Measurements from ENCODE around the gene LDLRAD4. TPM values are rescaled to one million over a fixed set of nuclear protein-coding genes. Genes with fewer than 3 reads are reported as not detected.

LDLRAD4 gene
- total RNA-seq, 1 donor = 0.43 TPM

DNA sequence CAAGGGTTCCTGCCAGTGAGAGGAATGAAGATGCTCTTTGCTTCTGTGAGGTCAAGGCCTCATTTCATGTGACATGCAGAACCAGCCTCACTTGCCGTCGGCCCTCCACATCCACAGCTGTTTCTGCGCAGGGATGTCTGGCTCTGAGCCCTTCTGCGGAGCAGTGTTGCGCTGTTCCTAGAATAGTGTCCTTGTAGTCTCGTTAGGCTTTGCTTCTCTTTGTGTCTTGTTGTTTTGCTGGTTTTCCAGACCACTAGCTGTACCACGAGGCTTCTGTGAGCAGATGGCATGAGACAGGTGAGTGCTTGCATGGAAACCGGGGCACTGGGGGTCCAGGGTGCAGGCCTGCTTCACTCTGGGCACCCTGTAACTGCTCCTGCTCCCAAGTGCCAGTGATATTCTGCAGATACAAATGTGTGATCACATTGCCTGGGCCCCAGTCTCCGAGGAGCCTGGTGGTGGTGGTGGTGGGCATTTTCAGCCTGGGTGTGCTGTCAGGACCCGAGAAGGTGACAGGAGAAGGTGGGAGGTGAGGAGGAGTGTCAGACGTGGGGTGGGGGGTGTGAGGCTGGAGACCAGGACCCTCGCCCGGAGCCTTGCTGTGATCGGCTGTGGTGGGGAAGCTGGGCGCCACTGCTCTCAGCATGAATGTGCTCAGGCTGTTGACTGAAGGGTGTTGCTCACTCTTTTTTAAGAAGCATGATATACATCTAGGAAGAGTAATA is 34.3 kb downstream of the LDLRAD4 start:
- no peak for DNase-seq (ENCODE audit: low read depth)
- H3K4me3 ChIP-seq (ENCODE audit: low read depth, low read length) = no peak overlapping the region
- TF ChIP-seq, protein P1, sequence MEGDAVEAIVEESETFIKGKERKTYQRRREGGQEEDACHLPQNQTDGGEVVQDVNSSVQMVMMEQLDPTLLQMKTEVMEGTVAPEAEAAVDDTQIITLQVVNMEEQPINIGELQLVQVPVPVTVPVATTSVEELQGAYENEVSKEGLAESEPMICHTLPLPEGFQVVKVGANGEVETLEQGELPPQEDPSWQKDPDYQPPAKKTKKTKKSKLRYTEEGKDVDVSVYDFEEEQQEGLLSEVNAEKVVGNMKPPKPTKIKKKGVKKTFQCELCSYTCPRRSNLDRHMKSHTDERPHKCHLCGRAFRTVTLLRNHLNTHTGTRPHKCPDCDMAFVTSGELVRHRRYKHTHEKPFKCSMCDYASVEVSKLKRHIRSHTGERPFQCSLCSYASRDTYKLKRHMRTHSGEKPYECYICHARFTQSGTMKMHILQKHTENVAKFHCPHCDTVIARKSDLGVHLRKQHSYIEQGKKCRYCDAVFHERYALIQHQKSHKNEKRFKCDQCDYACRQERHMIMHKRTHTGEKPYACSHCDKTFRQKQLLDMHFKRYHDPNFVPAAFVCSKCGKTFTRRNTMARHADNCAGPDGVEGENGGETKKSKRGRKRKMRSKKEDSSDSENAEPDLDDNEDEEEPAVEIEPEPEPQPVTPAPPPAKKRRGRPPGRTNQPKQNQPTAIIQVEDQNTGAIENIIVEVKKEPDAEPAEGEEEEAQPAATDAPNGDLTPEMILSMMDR (IDR thresholded peaks at IDR 0.05; ENCODE audit: insufficient read depth, low read depth, low read length) = no peak

DNA sequence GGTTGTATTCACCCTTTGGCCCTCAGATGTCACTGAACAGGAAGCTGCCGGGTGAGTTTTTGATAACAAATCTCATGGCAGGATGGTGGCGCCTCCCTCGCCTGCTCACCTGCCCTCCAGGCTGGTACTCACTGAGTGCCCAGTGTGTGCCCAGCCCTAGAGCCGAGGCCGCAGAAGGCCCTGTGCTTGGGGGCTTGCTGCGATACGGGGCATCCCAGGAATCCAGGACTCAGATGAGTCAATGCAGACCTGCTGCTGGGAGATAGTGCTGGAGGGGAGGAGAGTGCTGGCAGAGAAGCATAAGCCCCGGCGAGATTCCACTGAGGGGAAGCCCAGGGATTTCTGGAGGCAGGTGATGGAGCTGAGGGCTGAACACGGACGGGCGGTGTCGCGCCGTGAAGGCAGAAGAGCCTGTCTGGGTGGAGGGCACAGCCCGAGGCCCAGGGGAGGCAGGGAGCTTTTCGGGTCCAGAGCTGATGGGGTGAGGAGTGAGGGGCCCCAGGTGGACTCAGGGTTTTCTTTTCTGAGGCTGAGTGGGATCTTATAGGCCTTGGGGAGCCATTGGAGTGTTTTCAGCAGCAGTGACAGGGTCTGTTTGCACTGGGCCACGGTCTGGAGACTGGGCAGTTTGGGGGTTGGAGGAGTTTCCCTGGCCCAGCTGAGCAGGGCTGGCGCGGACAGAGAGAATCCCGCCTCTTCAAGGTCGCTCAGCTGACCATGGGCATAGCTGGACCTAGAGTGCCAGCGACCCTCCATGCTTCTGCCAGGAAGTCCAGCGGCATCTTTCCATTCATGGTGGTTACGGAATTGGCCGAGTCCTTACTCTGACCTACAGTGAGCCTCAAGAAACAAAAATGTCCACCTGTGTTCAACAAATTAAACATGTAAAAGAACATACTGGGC is 35.5 kb downstream of the LDLRAD4 start:
- DNase-seq (ENCODE audit: low read depth) = no peak
- no peak overlapping the region for H3K4me3 ChIP-seq (ENCODE audit: low read depth, low read length)
- TF ChIP-seq, protein P1 (IDR thresholded peaks at IDR 0.05; ENCODE audit: insufficient read depth, low read depth, low read length) = no peak

DNA sequence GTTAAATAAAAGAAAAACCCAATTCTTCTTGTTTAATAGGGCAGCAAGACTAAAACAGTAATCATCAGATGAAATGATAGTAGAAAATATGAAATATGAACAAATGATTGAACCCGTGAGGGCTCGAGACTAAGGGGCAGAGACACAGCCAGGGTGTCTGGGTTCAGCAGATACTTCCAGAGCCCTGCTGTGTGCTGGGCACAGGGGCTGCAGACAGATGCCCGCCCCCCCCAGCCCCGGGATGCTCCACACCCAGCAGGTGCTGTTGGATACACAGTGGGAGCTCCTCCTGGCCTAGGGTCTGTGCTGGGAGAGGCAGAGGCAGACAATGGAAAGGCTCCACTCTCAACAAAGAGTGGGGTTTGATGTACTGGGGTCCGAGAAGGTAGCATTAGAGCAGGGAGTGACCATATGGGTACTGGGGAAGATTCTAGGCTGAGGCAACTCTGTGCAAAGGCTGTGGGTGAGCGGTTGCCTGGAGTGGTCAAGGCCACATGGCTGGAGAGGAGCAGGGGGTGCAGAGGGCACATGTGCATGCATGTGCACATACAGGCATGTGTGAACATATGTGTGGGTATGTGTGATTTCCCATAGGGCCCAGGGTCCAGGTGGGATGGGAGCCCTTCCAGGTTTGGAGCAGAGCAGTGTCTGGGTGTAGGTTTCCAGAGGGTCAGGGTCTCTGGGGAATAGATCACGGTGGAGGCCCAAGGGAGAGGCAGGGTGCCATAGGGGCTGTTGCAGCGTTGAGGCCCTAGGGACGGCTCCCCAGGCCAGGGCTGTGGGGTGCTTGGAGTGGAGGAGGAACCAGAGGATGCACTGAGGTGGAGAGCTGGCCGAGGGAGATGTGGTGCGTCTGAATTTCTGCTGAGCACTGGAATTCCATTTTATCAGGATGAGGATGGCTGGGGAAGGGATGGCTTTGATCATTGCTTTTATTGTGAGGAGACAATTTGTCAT is 36.7 kb downstream of the LDLRAD4 start:
- TF ChIP-seq, protein P1 (IDR thresholded peaks at IDR 0.05; ENCODE audit: insufficient read depth, low read depth, low read length) = no peak
- H3K4me3 ChIP-seq (ENCODE audit: low read depth, low read length) = no peak overlapping the region
- no peak for DNase-seq (ENCODE audit: low read depth)

DNA sequence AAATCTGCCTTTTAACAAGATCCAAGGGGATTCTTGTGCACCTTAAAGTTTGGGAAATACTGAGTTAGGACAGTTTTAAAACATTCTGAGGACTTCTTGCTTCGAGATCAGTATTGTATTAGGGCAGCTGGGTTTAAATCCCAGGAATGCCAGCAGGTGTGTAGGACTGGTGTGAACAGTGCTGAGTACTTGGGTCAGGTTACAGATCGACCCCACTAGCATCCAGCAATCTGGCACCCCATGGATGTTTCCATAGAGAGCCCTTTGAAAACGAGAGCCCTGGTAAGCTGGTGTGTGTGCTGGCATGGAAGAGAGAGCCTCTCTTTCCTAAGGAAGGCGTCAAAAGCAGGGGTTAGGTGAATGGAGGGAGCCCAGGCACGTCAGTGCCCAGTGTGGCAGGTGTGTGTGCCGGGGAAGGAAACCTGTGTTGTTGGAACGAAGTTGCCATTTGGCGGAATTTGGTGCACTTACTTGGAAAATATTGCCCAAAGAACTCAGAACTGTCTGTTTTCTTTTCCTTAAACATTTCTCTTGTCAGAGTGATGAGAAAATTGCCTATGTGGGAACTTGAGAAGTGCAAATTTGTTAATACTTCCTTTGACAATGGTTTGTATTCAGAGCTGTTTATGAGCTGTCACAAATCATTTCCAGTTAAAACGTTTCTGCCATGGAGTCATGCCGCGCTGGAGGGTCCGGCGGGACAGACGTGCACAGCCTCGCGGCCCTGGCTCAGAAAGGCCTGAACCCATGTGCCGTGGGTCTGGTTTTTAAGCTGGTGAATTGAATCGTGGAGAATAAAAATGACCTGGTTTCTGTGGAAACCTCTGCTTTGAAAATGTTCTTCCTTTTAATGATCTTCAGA is 38.1 kb downstream of the LDLRAD4 start:
- no peak for DNase-seq (ENCODE audit: low read depth)
- H3K4me3 ChIP-seq (ENCODE audit: low read depth, low read length) = no peak overlapping the region
- TF ChIP-seq, protein P1 (IDR thresholded peaks at IDR 0.05; ENCODE audit: insufficient read depth, low read depth, low read length) = no peak

DNA sequence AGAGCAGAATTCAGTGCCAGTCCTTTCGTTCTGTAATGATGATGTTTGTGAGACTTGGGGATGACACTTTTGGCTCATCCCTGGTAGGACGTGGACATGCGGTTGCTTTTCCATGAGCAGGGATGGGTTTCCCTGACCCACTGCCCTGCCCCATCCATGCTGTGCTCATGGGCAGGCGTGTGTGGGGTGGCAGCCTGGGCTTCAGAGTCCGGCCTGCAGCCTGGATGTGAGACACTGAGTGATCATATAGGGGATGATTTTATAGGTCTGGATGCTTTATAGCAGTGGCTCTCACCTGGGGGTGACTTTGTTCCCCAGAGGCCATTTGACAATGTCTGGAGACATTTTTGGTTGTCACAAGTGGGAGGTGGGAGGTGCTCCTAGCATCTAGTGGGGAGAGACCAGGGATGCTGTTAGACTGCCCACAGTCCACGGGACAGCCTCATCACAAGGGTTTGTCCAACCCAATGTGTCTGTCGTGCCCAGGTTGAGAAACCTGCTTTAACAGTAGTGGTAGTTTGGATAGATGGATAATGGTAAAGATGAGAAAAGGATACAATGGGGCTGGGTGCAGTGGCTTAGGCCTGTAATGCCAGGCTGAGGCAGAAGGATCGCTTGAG is 38.9 kb downstream of the LDLRAD4 start:
- H3K4me3 ChIP-seq (ENCODE audit: low read depth, low read length) = no peak overlapping the region
- no peak for DNase-seq (ENCODE audit: low read depth)
- TF ChIP-seq, protein P1 (IDR thresholded peaks at IDR 0.05; ENCODE audit: insufficient read depth, low read depth, low read length) = no peak

Data from fibroblast of villous mesenchyme (primary cell).